Panc1 (cell line): Measurements from ENCODE around the gene MIOX. TPM values are rescaled to one million over a fixed set of nuclear protein-coding genes. Genes with fewer than 3 reads are reported as not detected.

ENCODE experiments used
- ATAC-seq: fragments of 200-7000 bp; cut with Tn5 transposase; 2 replicates; pipeline ENCODE4 v1.9.1; 2020; ENCODE audit warnings: mild to moderate bottlenecking, moderate library complexity
- BruUV-seq: library from RNA; stranded (reverse); fragments of 400-500 nt; replicated peaks from 2 replicates; lab custom pipeline; 2021; lab: Mats Ljungman, UMichigan
- CTCF ChIA-PET: fragments of 300-600 bp; sonication (Branson Sonifier 250); formaldehyde crosslinking; loops from one replicate; lab custom pipeline; 2022; ENCODE audit warnings: antibody characterized with exemption; lab: Charles Lee
- POLR2A ChIA-PET: fragments of 300-600 bp; sonication (Branson Sonifier 250); formaldehyde crosslinking; loops from one replicate; lab custom pipeline; 2022; ENCODE audit warnings: antibody characterized with exemption; lab: Charles Lee
- DNase-seq: peaks from one replicate; pipeline ENCODE4 v3.0.0-alpha.2; 2010; ENCODE audit warnings: low read depth, low spot score
- H3K27ac ChIP-seq: 2 replicates; pipeline ENCODE4 v1.5.1; 2011; ENCODE audit warnings: mild to moderate bottlenecking, low read length, inconsistent platforms
- H3K27me3 ChIP-seq: fragments of 200-500 bp; sonication (Bioruptor generic); 2 replicates; pipeline ENCODE4 v1.6.0; 2014; ENCODE audit warnings: low read length, inconsistent platforms; ENCODE audit not compliant: control insufficient read depth, insufficient read depth
- H3K36me3 ChIP-seq: fragments of 200-500 bp; sonication (Bioruptor generic); 2 replicates; pipeline ENCODE4 v1.5.1; 2014; ENCODE audit warnings: inconsistent platforms, mild to moderate bottlenecking, low read length, moderate library complexity; ENCODE audit not compliant: control insufficient read depth, insufficient read depth
- H3K4me1 ChIP-seq: 2 replicates; pipeline ENCODE4 v1.5.1; 2011; ENCODE audit warnings: inconsistent platforms, mild to moderate bottlenecking, low read length, moderate library complexity; ENCODE audit not compliant: control insufficient read depth, insufficient read depth
- H3K4me3 ChIP-seq, 2 experiments: 2 replicates each; pipeline ENCODE4 v1.5.1; 2011 to 2012; ENCODE audit warnings: low read depth in 2 of 2, low read length in 2 of 2, mild to moderate bottlenecking in 2 of 2, inconsistent platforms in 1 of 2, moderate library complexity in 1 of 2
- H3K9me3 ChIP-seq: fragments of 200-500 bp; sonication (Bioruptor generic); 2 replicates; pipeline ENCODE4 v1.5.1; 2014; ENCODE audit warnings: low read depth, mild to moderate bottlenecking, inconsistent platforms, low read length, moderate library complexity; ENCODE audit not compliant: control insufficient read depth, insufficient read depth
- POLR2AphosphoS5 ChIP-seq: IDR thresholded peaks from 2 replicates; pipeline ENCODE4 v1.6.1; 2012; ENCODE audit warnings: mild to moderate bottlenecking, low read depth, low read length, moderate library complexity
- SIN3A ChIP-seq: IDR thresholded peaks from 2 replicates; pipeline ENCODE4 v1.6.1; 2012; ENCODE audit warnings: low read depth, mild to moderate bottlenecking, low read length, moderate library complexity, borderline replicate concordance; ENCODE audit not compliant: insufficient read depth
- TCF7L2 ChIP-seq: IDR thresholded peaks from 2 replicates; pipeline ENCODE4 v1.6.1; 2011; ENCODE audit warnings: mild to moderate bottlenecking, low read depth, low read length, inconsistent platforms
- in situ Hi-C: cut with HindIII; loops from 2 replicates; pipeline ENCODE4 v1.10.0; 2016; ENCODE audit warnings: low sequenced_read_pairs, low pct_unique_long_range_greater_than_20kb
- intact Hi-C: fragments of 100-400 bp; cut with micrococcal nuclease; formaldehyde crosslinking; loops from one replicate; pipeline ENCODE4 v1.10.0; 2022; ENCODE audit not compliant: unreplicated experiment
- total RNA-seq: library from RNA; stranded (reverse); gene quantifications from one replicate; pipeline ENCODE4 v1.2.1, GENCODE V29; 2021; ENCODE audit not compliant: unreplicated experiment
- TF ChIP-seq, protein P1 (sequence below): fragments of 450-650 bp; IDR thresholded peaks from 2 replicates; pipeline ENCODE4 v1.5.1; 2017; ENCODE audit warnings: mild to moderate bottlenecking
- TF ChIP-seq, protein P2 (sequence below), 2 experiments: IDR thresholded peaks; 2 replicates each; pipeline ENCODE4 v1.6.1; 2011 to 2012; ENCODE audit warnings: low read depth in 2 of 2, control low read depth in 1 of 2, low read length in 1 of 2, mild to moderate bottlenecking in 1 of 2, moderate library complexity in 1 of 2; ENCODE audit not compliant: insufficient read depth in 1 of 2

Gene MIOX
- total RNA-seq, 1 experiment from 2014 or later: 0.23 TPM

DNA sequence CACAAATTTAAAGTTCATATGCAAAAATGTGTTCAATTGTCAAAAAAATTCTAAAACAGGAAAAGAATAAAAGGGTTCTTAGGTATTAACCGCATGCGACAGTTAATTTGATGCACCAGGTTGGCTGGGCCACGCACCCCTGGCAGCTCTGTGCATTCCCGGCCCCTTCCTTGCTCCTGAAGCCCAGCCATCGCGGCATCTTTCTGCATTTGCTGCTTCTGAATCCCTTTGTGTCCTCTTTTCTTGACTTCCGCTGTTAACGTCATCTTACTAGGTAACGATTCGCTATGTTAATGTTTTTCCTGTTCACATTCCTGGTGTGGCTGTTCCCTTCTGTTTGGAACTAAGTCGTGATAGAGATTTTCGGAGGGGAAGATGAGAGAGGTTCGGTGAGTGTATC lies 51.1 kb downstream of the MIOX start:
- intact Hi-C loops: no loop called here
- Histone ChIP-seq H3K4me1 (peaks cover 3% of the 10 kb centered on the region; the same call in 1 of the 2 replicates), H3K9me3 (no peaks in the 10 kb centered on the region), H3K36me3 (no peaks in the 10 kb centered on the region), H3K27ac (no peak overlapping the region), H3K27me3 (no peaks in the 10 kb centered on the region), H3K4me3 (no peak overlapping the region)
- BruUV-seq: no TSS peak
- ATAC-seq: no peak
- CTCF ChIA-PET: no interaction called here
- DNase-seq: no peak
- in situ Hi-C loops: no loop called here
- no peak for TF ChIP-seq POLR2AphosphoS5
- TF ChIP-seq, protein P1, sequence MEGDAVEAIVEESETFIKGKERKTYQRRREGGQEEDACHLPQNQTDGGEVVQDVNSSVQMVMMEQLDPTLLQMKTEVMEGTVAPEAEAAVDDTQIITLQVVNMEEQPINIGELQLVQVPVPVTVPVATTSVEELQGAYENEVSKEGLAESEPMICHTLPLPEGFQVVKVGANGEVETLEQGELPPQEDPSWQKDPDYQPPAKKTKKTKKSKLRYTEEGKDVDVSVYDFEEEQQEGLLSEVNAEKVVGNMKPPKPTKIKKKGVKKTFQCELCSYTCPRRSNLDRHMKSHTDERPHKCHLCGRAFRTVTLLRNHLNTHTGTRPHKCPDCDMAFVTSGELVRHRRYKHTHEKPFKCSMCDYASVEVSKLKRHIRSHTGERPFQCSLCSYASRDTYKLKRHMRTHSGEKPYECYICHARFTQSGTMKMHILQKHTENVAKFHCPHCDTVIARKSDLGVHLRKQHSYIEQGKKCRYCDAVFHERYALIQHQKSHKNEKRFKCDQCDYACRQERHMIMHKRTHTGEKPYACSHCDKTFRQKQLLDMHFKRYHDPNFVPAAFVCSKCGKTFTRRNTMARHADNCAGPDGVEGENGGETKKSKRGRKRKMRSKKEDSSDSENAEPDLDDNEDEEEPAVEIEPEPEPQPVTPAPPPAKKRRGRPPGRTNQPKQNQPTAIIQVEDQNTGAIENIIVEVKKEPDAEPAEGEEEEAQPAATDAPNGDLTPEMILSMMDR: no peak
- TF ChIP-seq, protein P2, sequence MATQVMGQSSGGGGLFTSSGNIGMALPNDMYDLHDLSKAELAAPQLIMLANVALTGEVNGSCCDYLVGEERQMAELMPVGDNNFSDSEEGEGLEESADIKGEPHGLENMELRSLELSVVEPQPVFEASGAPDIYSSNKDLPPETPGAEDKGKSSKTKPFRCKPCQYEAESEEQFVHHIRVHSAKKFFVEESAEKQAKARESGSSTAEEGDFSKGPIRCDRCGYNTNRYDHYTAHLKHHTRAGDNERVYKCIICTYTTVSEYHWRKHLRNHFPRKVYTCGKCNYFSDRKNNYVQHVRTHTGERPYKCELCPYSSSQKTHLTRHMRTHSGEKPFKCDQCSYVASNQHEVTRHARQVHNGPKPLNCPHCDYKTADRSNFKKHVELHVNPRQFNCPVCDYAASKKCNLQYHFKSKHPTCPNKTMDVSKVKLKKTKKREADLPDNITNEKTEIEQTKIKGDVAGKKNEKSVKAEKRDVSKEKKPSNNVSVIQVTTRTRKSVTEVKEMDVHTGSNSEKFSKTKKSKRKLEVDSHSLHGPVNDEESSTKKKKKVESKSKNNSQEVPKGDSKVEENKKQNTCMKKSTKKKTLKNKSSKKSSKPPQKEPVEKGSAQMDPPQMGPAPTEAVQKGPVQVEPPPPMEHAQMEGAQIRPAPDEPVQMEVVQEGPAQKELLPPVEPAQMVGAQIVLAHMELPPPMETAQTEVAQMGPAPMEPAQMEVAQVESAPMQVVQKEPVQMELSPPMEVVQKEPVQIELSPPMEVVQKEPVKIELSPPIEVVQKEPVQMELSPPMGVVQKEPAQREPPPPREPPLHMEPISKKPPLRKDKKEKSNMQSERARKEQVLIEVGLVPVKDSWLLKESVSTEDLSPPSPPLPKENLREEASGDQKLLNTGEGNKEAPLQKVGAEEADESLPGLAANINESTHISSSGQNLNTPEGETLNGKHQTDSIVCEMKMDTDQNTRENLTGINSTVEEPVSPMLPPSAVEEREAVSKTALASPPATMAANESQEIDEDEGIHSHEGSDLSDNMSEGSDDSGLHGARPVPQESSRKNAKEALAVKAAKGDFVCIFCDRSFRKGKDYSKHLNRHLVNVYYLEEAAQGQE (IDR thresholded peaks at IDR 0.05; ENCODE audit: insufficient read depth in 1 of 2, low read depth in 2 of 2, low read length in 1 of 2): no peak
- TF ChIP-seq TCF7L2: no peak
- no peak for TF ChIP-seq SIN3A
- POLR2A ChIA-PET: no interaction called here

Other genes with a start within 250 kb of the MIOX start
- 31.3 TPM for gene TUBGCP6, start 241.8 kb upstream of the MIOX start, total RNA-seq
- gene HDAC10, start 235.6 kb upstream of the MIOX start, total RNA-seq: 71.3 TPM
- 74.6 TPM for gene MAPK12, start 225.2 kb upstream of the MIOX start, total RNA-seq
- 77.7 TPM for gene MAPK11, start 216.5 kb upstream of the MIOX start, total RNA-seq
- gene PLXNB2, start 179.2 kb upstream of the MIOX start, total RNA-seq: 227 TPM
- gene DENND6B, start 159.8 kb upstream of the MIOX start, total RNA-seq: 5.8 TPM
- gene PPP6R2, start 143.5 kb upstream of the MIOX start, total RNA-seq: 52.8 TPM
- gene SBF1, start 11.8 kb upstream of the MIOX start, total RNA-seq: 59.2 TPM
- gene ADM2, start 5.3 kb upstream of the MIOX start, total RNA-seq: 3.9 TPM
- gene LMF2, start 20.8 kb downstream of the MIOX start, total RNA-seq: 54.2 TPM
- 55.6 TPM for gene NCAPH2, start 21.4 kb downstream of the MIOX start, total RNA-seq
- gene SCO2, start 38.7 kb downstream of the MIOX start, total RNA-seq: 14.2 TPM
- 56.0 TPM for gene TYMP, start 43.2 kb downstream of the MIOX start, total RNA-seq
- 1.8 TPM for gene KLHDC7B, start 59.0 kb downstream of the MIOX start, total RNA-seq
- not detected for gene SYCE3, start 76.1 kb downstream of the MIOX start, total RNA-seq
- 18.4 TPM for gene CPT1B, start 91.6 kb downstream of the MIOX start, total RNA-seq
- 43.5 TPM for gene CHKB, start 96.0 kb downstream of the MIOX start, total RNA-seq
- gene MAPK8IP2, start 113.9 kb downstream of the MIOX start, total RNA-seq: 38.4 TPM
- 43.8 TPM for gene ARSA, start 141.3 kb downstream of the MIOX start, total RNA-seq
- 7.6 TPM for gene SHANK3, start 186.0 kb downstream of the MIOX start, total RNA-seq